PC-9 (cell line): ENCODE data around the gene KREMEN1. TPM values are rescaled to one million over a fixed set of nuclear protein-coding genes. Genes with fewer than 3 reads are reported as not detected.

Source experiments
- BruUV-seq: library from RNA; stranded (reverse); fragments of 400-500 nt; replicated peaks from 2 replicates; lab custom pipeline; 2021; lab: Mats Ljungman, UMichigan
- CTCF ChIA-PET: fragments of 300-600 bp; sonication (Branson Sonifier 250); formaldehyde crosslinking; loops from one replicate; lab custom pipeline; 2022; ENCODE audit warnings: antibody characterized with exemption; lab: Charles Lee
- POLR2A ChIA-PET: fragments of 300-600 bp; sonication (Branson Sonifier 250); formaldehyde crosslinking; loops from one replicate; lab custom pipeline; 2022; ENCODE audit warnings: antibody characterized with exemption; ENCODE audit not compliant: unreplicated experiment; lab: Charles Lee
- DNase-seq, 2 experiments: peaks; one replicate each; pipeline versions ENCODE4 v3.0.0 to v3.0.0-alpha.2; 2015 to 2022; ENCODE audit warnings: mixed read lengths in 1 of 2
- H2AFZ ChIP-seq: fragments of 200-600 bp; sonication (generic); 2 replicates; pipeline ENCODE4 v1.8.1; 2017; ENCODE audit warnings: antibody characterized with exemption
- H3F3A ChIP-seq: fragments of 200-600 bp; sonication (generic); 2 replicates; pipeline ENCODE4 v1.8.1; 2017; ENCODE audit warnings: antibody characterized with exemption, mild to moderate bottlenecking, low read depth; ENCODE audit not compliant: insufficient read depth
- H3K27ac ChIP-seq: fragments of 200-600 bp; sonication (generic); 2 replicates; pipeline ENCODE4 v1.6.1; 2016; ENCODE audit warnings: mixed run types
- H3K27me3 ChIP-seq: fragments of 200-600 bp; sonication (generic); 2 replicates; pipeline ENCODE4 v1.6.1; 2016; ENCODE audit warnings: low read depth, mixed run types; ENCODE audit not compliant: insufficient read depth
- H3K36me3 ChIP-seq: fragments of 200-600 bp; sonication (generic); 2 replicates; pipeline ENCODE4 v1.6.1; 2016; ENCODE audit warnings: low read depth, mixed run types
- H3K4me1 ChIP-seq: fragments of 200-600 bp; sonication (generic); replicated peaks from 2 replicates; pipeline ENCODE4 v1.6.1; 2016; ENCODE audit warnings: mixed run types; ENCODE audit not compliant: insufficient read depth
- H3K4me2 ChIP-seq: fragments of 200-600 bp; sonication (generic); 2 replicates; pipeline ENCODE4 v1.6.1; 2017; ENCODE audit warnings: mixed run types
- H3K4me3 ChIP-seq: fragments of 200-600 bp; sonication (generic); 2 replicates; pipeline ENCODE4 v1.6.1; 2016; ENCODE audit warnings: mixed run types
- H3K79me2 ChIP-seq: fragments of 200-600 bp; sonication (generic); 2 replicates; pipeline ENCODE4 v1.6.1; 2017; ENCODE audit warnings: low read depth, mixed run types
- H3K9me2 ChIP-seq: fragments of 200-600 bp; sonication (generic); 2 replicates; pipeline ENCODE4 v1.8.1; 2017; ENCODE audit warnings: mild to moderate bottlenecking; ENCODE audit not compliant: insufficient read depth
- H3K9me3 ChIP-seq: fragments of 200-600 bp; sonication (generic); 2 replicates; pipeline ENCODE4 v1.8.1; 2016; ENCODE audit warnings: low read depth; ENCODE audit not compliant: insufficient read depth
- H4K20me1 ChIP-seq: fragments of 200-600 bp; sonication (generic); 2 replicates; pipeline ENCODE4 v1.8.1; 2017; ENCODE audit not compliant: insufficient read depth
- EZH2 ChIP-seq: fragments of 200-600 bp; sonication (generic); IDR thresholded peaks from 2 replicates; pipeline ENCODE4 v1.8.0; 2017; ENCODE audit warnings: antibody characterized with exemption, low read depth
- intact Hi-C: fragments of 100-400 bp; cut with micrococcal nuclease; formaldehyde crosslinking; loops from one replicate; pipeline ENCODE4 v1.10.0; 2022; ENCODE audit not compliant: unreplicated experiment
- total RNA-seq: library from RNA; stranded (reverse); gene quantifications from 2 replicates; pipeline ENCODE4 v1.2.3, GENCODE V29; 2021
- TF ChIP-seq, protein P1 (sequence below): fragments of 200-600 bp; sonication (generic); conservative IDR thresholded peaks from 2 replicates; pipeline ENCODE4 v1.6.1; 2017; ENCODE audit warnings: mixed run types, antibody characterized with exemption, mild to moderate bottlenecking, moderate library complexity

Gene KREMEN1
- total RNA-seq, 1 experiment from 2014 or later: 6.1 TPM

GRCh38 chr22:29202212-29203192, 129.7 kb downstream of the KREMEN1 start:
- Histone ChIP-seq H3K9me2 (no peaks in the 10 kb centered on the region), H2AFZ (no peak overlapping the region), H3K79me2 (no peaks in the 10 kb centered on the region), H4K20me1 (no peaks in the 10 kb centered on the region), H3K27ac (no peak overlapping the region), H3F3A (no peaks in the 10 kb centered on the region), H3K27me3 (peaks cover 36% of the 10 kb centered on the region), H3K4me2 (no peak overlapping the region), H3K9me3 (no peaks in the 10 kb centered on the region), H3K4me3 (no peak overlapping the region), H3K4me1 (no peaks in the 10 kb centered on the region), H3K36me3 (no peaks in the 10 kb centered on the region)
- BruUV-seq: no TSS peak
- TF ChIP-seq, protein P1, sequence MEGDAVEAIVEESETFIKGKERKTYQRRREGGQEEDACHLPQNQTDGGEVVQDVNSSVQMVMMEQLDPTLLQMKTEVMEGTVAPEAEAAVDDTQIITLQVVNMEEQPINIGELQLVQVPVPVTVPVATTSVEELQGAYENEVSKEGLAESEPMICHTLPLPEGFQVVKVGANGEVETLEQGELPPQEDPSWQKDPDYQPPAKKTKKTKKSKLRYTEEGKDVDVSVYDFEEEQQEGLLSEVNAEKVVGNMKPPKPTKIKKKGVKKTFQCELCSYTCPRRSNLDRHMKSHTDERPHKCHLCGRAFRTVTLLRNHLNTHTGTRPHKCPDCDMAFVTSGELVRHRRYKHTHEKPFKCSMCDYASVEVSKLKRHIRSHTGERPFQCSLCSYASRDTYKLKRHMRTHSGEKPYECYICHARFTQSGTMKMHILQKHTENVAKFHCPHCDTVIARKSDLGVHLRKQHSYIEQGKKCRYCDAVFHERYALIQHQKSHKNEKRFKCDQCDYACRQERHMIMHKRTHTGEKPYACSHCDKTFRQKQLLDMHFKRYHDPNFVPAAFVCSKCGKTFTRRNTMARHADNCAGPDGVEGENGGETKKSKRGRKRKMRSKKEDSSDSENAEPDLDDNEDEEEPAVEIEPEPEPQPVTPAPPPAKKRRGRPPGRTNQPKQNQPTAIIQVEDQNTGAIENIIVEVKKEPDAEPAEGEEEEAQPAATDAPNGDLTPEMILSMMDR: peak; percentile 40; the same call in 1 of the 2 replicates
- no peak for TF ChIP-seq EZH2
- CTCF ChIA-PET: no interaction called here
- POLR2A ChIA-PET: no interaction called here
- intact Hi-C loops: no loop called here
- DNase-seq: no peak

DNA sequence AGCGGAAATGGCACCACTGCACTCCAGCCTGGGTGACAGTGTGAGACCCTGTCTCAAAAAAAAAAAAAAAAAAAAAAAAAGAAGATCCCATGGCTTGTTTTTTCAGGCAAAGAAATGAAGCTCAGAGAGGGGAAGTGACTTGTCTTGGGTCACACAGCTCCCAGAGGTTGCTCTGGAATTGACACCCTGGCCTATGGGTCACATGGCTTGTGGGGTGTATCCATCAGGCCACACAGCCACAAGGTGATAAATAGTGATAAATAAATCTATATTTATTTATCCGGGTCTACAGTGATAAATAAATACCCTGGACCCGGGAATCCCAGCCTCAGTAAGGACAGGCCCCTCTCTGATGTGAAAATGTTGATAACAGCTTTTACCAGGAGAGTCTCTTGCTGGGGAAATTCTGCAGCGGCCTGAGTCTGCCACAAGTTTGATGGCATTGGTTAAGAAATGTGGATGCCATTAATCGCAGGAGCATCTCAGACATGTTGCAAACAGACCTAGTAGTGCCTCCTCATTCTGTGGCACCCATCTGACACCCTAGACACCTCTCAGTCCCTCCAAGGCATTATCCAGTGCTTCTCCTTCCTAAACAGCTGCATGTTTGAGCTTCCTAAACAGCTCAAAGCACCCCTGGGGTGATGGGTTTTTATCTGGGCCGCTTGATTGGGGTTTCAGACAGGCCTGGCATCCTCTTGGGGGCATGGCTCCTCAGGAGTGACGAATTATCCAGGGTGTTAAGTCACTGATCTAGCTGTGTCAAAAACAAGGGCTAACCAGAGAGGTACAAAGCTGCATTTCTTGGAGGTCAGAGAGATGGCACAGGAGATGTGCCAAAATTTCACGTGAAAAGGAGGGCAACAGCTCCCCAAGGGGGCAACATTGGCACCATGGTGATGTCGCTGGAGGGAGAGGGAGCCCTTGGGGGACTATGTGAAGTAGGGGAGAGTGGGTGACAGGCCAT, 130.9 kb downstream of the KREMEN1 start:
- no peak overlapping the region for H2AFZ ChIP-seq
- CTCF ChIA-PET: interaction anchor here (0.6 to 1.0 kb wide), 2 partner anchors 32 to 227 kb away, joined by 4 to 13 read pairs; no protein-coding TSS in a partner anchor
- peaks cover 40% of the 10 kb centered on the region for H3K27me3 ChIP-seq
- intact Hi-C loops: no loop called here
- BruUV-seq: no TSS peak
- H3K27ac ChIP-seq: no peak overlapping the region
- DNase-seq: no peak
- H4K20me1 ChIP-seq: no peaks in the 10 kb centered on the region
- no peak overlapping the region for H3K4me3 ChIP-seq
- no peaks in the 10 kb centered on the region for H3K9me3 ChIP-seq
- POLR2A ChIA-PET: no interaction called here
- TF ChIP-seq, protein P1: no peak
- no peak for TF ChIP-seq EZH2
- no peaks in the 10 kb centered on the region for H3K4me1 ChIP-seq
- H3K9me2 ChIP-seq: no peaks in the 10 kb centered on the region
- H3K36me3 ChIP-seq: no peaks in the 10 kb centered on the region
- no peaks in the 10 kb centered on the region for H3F3A ChIP-seq
- H3K79me2 ChIP-seq: no peaks in the 10 kb centered on the region
- H3K4me2 ChIP-seq: no peak overlapping the region
